ENCODE results near the gene LYPD3.

DNA sequence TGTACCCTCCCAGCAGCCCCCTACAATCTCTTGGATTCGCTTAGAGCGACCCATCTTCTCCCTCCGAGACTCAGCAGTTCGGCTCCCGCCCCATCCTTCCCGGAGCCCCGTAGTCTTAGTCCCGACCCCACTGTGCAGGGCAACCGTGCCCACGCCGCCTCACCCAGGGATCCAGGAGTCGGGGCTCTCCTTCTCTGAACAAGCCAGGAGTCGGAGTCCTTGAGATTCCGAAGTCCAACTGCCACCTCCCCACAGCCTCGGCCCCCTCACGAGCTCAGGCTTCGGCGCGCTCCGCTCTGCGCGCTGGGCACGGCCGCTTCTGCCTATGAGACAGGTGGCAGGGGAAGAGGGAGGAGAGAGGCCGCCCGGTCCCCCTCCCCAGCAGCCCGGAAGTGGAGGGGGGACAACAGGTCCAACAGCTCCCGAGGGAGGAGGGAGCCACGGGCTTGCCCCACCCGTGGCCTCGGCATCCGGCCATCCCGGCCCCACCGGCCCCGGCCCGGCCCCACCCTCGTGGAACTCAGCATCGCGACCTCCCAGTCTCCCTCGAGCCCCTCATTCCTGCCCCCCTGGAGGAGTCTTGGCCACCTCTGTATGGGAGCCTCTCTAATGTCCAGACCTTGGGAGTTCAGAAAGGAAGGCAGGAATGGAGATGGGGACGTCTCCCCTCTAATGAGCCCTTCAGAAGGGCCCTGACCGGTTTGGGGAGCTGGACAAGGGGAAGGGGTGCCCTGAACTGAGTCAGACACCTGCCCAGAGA lies 39.2 kb upstream of the LYPD3 start, which contains the start of gene PHLDB3:
- TF ChIP-seq CTCF (conservative IDR thresholded peaks at IDR 0.05 in 1 of 2, IDR thresholded peaks at IDR 0.05 in 1 of 2; ENCODE audit: extremely low read depth in 1 of 2, insufficient read depth in 1 of 2, low read depth in 1 of 2, low read length in 2 of 2) (peak in 1 of 2 donors; percentile 19), EZH2 (IDR thresholded peaks at IDR 0.05; ENCODE audit: borderline replicate concordance, low read length) (no peak)

All from mammary epithelial cell (primary cell).